Measurements from ENCODE around the gene CEP112.

DNA sequence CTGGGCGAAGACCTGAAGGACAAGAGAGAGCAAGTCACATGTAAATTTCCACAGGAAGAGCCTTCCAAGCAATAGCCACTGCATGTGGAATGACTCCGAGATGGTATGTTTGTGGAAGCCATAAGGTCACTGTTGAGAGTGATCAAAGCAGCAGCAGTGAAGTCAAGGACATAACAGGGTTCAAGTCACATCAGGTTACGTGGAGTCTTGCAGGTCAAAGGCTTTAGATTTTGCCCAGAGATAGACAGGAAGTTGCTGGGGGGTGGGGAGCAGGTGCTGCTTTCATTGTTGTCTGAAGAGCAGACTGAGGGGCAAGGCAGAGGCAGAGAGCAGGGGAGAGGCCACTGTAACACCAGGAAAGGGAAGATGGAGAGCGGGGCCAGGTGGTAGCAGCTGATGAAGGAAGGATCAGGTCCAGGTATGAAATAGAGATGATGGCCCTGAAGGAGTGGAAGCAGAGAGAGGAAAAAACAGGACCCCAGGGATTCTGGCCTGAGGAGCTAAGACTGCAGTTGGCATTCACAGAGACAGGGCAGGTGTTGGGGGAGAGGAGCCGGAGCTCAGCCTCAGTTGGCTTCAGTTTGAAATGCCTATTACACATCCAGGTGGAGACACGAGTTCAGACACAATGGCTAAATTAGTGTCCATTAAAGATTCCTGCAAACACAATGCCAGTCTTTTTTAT lies 501.2 kb downstream of the CEP112 start:
- no peak for TF ChIP-seq GATA2 (IDR thresholded peaks at IDR 0.05; ENCODE audit: low read depth, low read length)
- no peak for TF ChIP-seq GATA3 (IDR thresholded peaks at IDR 0.05; ENCODE audit: low read depth, low read length)
